Measurements from ENCODE around the gene NKX6-2.
"Not testable (repeated sequence)": the region's sequence is repeated elsewhere in the genome, so short reads cannot be mapped to it uniquely, and the experiment has no call there.

The NKX6-2 gene

DNA sequence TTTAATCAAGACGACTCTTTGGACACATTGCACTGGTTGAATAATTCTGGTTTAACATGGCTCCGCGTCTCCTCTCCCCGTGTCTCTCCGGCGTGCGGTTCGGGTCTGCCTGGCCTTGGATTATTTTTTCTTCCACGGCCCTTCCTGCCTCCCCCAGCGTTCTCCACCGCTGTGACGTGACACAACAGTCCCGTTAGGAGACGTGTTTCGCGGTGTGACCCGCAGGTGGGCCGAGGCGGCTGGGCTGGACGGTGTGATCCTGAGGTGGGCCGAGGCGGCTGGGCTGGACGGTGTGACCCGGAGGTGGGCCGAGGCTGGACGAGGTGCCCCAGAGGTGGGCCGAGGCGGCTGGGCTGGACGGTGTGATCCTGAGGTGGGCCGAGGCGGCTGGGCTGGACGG, 12.0 kb upstream of the NKX6-2 start:
- not testable (repeated sequence) for DNase-seq (ENCODE audit: low read depth)

GRCh38 chr10:132796846-132797245, 10.9 kb upstream of the NKX6-2 start:
- no peak for DNase-seq (ENCODE audit: low read depth)

DNA sequence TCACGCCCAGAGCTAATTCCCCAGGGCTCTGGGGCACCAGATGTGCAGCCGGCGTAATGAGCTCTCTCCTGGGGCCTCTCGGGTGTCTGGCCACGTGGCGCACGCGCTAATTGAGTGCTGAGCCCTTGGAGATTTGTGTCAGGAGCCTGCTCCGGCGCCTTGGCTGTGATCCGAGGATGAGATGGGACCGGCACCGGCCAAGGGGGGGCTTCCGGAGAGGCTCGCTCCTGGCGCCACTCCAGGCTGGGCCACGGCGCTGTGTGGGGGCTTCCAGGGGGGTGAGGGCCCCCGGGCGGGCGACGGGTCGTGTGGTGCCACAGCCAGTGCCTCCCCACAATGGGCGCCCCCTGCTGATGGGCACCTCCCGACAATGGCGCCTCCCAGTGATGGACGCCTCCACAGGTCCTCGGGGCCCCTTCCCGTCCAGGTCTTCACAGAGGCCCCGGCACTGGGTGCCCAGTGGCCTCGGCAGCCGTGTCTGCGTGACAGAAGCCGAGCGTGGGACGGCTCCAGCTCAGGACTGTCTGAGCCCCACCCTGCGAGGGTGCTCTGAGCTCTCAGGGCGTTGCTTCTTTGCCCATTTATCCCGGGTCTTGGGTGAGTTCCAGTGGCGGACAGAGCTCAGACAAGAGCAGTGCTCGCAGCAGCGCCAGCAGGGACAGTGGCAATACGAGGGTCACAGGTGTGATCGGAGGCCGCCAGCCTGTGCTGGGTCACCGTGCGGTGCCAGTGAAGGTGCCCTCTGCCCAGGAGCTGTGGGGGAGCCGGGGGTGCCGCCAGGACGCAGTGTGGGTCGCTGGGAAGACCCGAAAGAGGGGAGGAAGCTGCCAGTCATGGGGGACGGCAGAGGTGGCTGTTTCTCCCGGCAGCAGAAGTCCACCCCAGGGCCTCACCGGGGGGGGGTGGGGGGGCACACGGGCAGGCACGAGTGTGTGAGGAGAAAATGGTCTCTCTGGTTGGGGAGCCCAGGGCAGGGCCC, 8.2 kb upstream of the NKX6-2 start:
- no peak for DNase-seq (ENCODE audit: low read depth)

- no peak for DNase-seq (ENCODE audit: low read depth)
These were observed 7.3 kb upstream of the NKX6-2 start for GRCh38 chr10:132793213-132793612.

DNA sequence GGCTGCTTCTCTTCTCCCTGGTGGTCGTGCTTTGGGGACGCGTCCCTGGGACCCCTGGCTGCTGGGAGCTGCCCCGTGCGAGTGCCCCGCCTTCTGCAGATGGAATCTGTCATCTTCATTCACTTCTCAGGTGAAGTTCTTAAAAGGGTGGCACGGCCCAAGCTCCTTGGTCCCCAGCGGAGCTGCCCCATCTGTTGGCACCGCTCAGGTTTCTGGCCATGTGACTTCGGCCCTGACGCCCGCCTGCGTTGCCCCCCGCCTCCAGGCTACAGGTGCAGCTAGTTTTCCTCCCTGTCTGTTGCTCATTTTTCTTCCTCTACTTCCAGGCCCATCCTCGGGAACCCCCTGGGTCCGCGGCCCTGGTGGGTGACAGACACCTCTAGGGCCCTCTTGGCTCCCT, 6.8 kb upstream of the NKX6-2 start:
- no peak for DNase-seq (ENCODE audit: low read depth)

DNA sequence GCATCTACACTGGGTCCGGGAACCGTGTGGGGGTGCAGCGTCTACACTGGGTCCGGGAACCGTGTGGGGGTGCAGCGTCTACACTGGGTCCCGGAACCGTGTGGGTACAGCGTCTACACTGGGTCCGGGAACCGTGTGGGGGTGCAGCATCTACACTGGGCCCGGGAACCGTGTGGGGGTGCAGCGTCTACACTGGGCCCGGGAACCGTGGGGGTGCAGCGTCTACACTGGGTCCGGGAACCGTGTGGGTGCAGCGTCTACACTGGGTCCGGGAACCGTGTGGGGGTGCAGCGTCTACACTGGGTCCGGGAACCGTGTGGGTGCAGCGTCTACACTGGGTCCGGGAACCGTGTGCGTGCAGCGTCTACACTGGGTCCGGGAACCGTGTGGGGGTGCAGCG, 6.2 kb upstream of the NKX6-2 start:
- not testable (repeated sequence) for DNase-seq (ENCODE audit: low read depth)

DNA sequence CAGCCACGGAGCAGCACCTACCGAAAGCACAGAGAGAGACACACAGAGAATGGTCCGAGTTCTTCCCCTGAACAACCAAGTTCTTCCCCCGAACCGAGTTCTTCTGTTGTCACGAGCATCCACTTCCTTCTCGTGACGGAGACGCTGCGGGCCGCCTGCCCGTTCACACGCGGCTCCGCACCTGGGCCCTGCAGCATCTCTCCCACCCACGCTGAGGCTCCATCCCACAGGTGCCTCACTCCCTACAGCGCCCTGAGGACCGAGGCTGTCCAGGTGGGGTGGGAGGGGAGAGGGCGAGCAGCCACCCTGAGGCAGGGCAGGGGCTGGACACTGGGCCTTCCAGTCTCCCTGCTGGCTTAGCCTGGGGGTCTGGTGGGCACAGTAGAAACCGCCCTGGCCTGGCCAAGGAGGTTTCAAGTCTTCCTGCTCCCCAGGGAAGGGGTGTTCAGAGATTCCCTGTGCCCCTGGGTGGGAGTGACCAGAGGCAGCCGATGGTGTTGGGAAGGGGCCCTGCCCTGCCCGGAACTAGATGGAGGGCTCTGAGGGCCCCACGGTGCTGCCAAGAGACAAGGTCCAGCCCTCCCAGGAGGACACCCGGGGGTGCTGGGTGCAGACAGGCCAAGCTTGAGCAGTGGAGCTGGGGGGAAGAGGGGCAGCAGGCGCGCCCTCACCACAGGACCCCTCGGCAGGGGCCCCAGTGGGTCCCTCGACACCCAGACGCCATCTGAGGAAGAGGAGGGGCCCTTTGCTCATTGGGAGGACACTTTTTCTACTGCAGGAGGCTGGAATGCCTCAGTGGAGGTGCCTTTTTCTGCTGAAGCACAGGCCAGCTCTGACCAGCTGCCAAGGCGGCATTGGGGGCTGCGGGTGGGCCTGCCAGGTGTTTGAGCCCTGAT, 5.2 kb upstream of the NKX6-2 start:
- DNase-seq (ENCODE audit: low read depth), result no peak

DNA sequence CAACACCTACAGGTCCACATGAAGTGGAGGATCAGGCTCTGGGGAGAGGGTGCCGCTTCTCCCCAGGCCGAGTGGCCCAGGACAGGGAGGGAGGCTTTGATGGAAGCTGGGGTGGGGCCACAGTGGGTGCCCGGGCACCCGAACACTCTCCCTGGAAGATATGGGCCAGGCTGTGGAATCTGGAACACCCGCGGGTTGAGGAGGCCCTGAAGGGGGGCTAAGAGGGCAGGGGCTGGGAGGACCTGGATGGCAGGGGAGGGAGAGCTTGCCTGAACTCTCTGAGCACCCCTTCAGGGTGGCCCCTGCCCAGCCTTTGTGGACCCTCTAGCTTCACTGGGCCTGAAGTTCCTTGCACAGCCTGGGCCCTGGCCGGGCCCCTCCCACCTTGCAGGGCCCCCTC, 4.5 kb upstream of the NKX6-2 start:
- no peak for DNase-seq (ENCODE audit: low read depth)

GRCh38 chr10:132789659-132790148, 3.8 kb upstream of the NKX6-2 start:
- DNase-seq (ENCODE audit: low read depth), result no peak

- DNase-seq (ENCODE audit: low read depth), result no peak
These were observed 2.9 kb upstream of the NKX6-2 start for GRCh38 chr10:132788831-132789219.

DNA sequence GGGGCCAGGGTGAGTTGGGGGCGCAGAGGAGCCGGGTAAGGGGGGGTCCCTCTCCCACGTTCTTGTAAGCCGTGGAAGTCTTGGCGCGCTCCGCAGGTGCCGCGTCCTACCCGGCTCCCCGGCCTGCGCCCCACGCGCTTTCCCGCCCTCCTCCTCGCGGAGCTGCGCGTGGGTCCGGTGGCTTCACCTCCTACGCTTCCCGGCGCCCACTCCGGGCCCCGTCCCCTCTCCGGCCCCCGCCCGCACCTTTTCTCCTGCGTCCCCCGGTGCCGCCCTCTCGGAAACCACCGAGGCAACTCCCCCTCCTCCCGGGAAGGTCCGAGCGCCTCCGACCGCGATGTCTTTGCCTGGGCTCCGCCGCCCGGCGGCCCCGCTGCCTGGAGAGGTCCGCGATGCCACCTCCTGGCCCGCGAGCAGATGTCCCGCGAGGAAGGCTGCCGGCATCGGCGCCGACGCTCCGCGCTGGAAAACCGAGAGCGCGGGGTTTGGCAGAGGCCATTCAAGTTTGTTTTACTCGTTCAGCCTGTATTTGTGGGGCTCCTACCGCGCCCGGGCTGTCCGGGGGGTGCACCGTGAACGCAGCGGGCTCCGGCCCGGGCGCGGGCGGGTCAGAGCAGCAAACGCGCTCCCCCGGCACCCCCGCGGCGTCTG, 2.4 kb upstream of the NKX6-2 start:
- no peak for DNase-seq (ENCODE audit: low read depth)

DNA sequence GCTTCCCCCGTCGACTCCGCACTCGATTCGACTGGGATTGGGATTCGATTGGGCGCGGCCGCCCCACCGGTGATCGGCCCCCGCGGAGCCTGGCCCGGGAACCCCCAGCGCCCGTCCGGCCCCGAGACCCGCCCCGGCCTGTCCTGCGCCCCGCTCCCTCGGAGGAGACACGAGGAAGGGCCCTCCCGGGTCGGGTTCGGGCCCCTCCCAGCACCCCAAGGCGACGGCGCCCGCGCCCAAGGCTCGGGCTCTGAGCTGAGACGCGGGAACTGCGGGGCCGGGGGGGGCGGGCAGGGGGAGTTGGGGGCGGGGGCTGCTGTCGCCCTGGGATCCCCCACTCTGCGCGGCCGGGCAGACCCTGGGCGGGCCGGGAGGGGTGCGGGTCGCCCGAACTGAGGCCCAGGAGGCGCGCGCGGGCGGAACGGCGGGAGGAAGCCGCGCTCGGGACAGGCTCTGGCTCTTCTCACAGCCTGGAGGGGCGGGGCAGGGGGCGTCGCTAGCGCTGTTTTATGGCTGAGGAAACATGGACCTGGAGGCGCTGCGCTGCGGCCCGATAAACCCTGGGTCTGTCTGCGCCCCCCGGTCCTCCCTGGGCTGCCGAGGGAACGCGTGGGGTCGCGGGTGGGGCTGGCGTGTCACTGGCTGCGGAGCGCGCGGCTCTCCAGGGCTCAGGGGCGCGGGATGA, 1.7 kb upstream of the NKX6-2 start:
- DNase-seq (ENCODE audit: low read depth), result no peak

DNA sequence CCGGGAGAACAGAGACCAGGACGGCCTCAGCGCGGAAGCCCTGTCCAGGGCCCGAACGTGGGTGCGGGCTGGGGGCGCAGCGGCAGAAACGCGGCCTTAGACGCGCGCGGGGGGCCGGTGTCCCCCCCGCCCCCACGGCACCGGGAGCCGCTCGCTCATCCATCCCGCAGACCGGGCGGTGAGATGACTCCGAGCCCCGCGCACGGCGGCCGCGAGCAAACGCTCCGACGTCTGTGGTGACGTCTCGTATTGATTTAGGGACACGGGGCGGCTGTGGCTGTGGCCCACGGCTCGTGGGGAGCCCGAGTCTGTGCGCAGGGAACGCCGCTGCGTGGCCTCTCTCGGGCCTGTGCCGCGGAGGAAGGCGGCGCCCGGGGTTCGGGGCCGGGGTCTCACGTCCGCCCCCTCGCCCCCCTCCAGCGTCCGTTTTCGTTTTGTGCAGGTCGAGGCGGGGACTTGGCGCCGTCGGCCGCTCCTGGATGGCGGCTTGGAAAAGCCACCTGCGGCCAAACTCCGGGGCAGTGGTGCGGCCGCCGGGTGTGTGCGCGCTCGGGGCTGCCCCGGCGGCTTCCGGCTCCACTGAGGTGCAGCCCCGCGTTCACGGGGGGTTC, 1.0 kb upstream of the NKX6-2 start:
- no peak for DNase-seq (ENCODE audit: low read depth)

DNA sequence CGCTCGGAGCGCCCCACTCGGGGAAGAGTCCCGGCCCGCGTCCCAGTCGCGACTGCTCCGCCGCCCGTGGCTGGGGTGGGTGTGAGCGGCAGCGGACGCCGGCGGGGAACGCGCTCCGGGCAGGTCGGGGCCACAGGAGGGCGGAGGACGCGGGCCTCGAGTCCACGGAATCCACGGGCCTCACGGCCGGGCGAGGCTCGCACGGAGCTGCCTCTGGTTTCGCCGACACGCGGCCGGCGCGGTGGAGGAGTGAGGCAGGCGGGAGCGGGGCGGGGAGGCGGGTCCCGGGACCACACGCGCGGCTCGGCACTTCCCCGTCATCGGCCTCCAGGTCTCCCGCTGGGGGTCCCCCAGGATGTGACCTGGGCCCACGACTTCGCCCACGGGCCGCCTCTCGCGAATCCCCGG, 533 bp upstream of the NKX6-2 start:
- DNase-seq (ENCODE audit: low read depth), result no peak

GRCh38 chr10:132784866-132785722, 853 bp downstream of the NKX6-2 start:
- no peak for DNase-seq (ENCODE audit: low read depth)

- no peak for DNase-seq (ENCODE audit: low read depth)
These were observed 1.7 kb downstream of the NKX6-2 start for GRCh38 chr10:132783940-132784865.

DNA sequence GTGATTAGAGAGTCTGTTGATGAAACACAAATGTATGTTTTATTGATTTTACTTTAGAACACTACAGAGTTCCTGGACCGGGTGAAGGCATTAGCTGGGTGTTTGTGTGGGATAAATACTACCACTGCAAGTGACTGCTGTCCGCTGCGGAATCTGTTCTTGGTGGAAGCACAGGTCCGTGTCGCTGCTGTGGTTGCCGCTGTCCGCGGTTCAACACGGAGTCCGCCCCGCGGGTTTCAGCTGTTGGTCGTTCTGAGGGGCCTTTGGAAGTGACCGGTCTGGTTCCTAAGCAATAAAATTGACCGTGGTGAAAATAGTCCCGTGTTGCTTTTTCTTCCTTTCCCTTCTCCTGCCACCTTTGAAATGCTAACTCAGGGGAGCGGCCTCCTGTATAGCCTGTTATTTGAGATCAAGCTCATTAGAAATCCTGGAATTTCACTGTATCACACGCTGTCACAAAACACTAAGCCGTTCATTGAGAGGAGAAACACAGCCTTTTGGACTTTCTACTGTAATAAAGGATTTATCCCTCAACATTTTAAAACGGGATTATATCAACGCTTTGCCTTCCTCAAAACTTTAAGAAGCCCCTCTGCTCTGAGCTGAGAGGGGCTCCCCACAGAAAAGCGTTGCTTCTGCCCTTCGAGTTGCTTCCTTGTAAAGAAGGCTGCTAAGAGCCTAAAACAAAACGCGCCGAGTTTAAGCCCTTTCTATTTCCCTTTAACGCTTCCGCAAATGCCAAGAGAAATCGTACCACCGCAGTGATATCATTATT, 2.6 kb downstream of the NKX6-2 start:
- no peak for DNase-seq (ENCODE audit: low read depth)

GRCh38 chr10:132781556-132781955, 4.4 kb downstream of the NKX6-2 start:
- no peak for DNase-seq (ENCODE audit: low read depth)

Data from stimulated activated CD8-positive, alpha-beta memory T cell treated with anti-CD3 and anti-CD28 coated beads, Interleukin-15, amount 100 ng/mL, for 24 hours (primary cell).